Transverse colon (tissue), 4 donors: ENCODE data around the gene COG5. TPM values are rescaled to one million over a fixed set of nuclear protein-coding genes. Genes with fewer than 3 reads are reported as not detected.

ENCODE experiments used
- DNase-seq: peaks from one replicate; pipeline ENCODE4 v3.0.0-alpha.2; 2019
- H3K27ac ChIP-seq, 4 donors: fragments of 200-600 bp; sonication (generic); 2 replicates each; pipeline ENCODE4 v1.5.1; 2016 to 2018; ENCODE audit warnings: inconsistent platforms in 4 of 4
- H3K27me3 ChIP-seq: fragments of 200-600 bp; sonication (generic); 2 replicates; pipeline ENCODE4 v1.5.1; 2017; ENCODE audit warnings: inconsistent platforms
- H3K36me3 ChIP-seq, 4 donors: fragments of 200-600 bp; sonication (generic); 2 replicates each; pipeline ENCODE4 v1.5.1; 2017 to 2019; ENCODE audit warnings: inconsistent platforms in 4 of 4
- H3K4me1 ChIP-seq, 4 donors: fragments of 200-600 bp; sonication (generic); 2 replicates each; pipeline ENCODE4 v1.5.1; 2017 to 2020; ENCODE audit warnings: inconsistent platforms in 4 of 4
- H3K4me3 ChIP-seq, 4 donors: fragments of 200-600 bp; sonication (generic); 1 replicate in 1 of 4; 2 replicates in 3 of 4; pipeline versions ENCODE4 v1.5.1 to v1.6.1; 2017 to 2019; ENCODE audit warnings: inconsistent platforms in 4 of 4
- H3K9me3 ChIP-seq, 2 donors: fragments of 200-600 bp; sonication (generic); 2 replicates each; pipeline ENCODE4 v1.5.1; 2017 to 2019; ENCODE audit warnings: inconsistent platforms in 2 of 2
- EP300 ChIP-seq: sonication (generic); formaldehyde crosslinking; IDR thresholded peaks from one replicate; pipeline ENCODE4 v1.6.1; 2017; ENCODE audit warnings: antibody characterized with exemption, low read depth
- POLR2A ChIP-seq: fragments of 450-650 bp; IDR thresholded peaks from one replicate; pipeline ENCODE4 v1.6.1; 2016; ENCODE audit warnings: antibody characterized with exemption, mild to moderate bottlenecking, moderate library complexity
- POLR2AphosphoS5 ChIP-seq, 3 donors: sonication (generic); formaldehyde crosslinking; IDR thresholded peaks; one replicate each; pipeline ENCODE4 v1.6.1; 2016; ENCODE audit warnings: antibody characterized with exemption in 3 of 3
- WGBS, 2 donors: methylation state at CpG; one replicate each; pipeline ENCODE4 v1.1.5; 2018; ENCODE audit warnings: low coverage in 1 of 2; 5-methylcytosine and 5-hydroxymethylcytosine counted together
- in situ Hi-C, 4 donors: fragments of 200-750 bp; cut with MboI; loops; one replicate each; pipeline versions ENCODE4 v1.15.0 to v1.15.1; 2017; ENCODE audit warnings: low sequenced_read_pairs in 3 of 4, low pct_ligation_motif_present in 1 of 4, low pct_unique_long_range_greater_than_20kb in 1 of 4
- intact Hi-C: fragments of 100-400 bp; cut with DNase I; formaldehyde crosslinking; loops from one replicate; pipeline ENCODE4 v1.15.1; 2023; ENCODE audit warnings: low total_unique reads
- total RNA-seq, 4 donors: library from RNA; depleted of rRNA; stranded (reverse); fragments of >200 nt; gene quantifications; one replicate each; pipeline ENCODE4 v1.1.0, GENCODE V29; 2016
- TF ChIP-seq, protein P1 (sequence below), 5 experiments: fragments of 200-600 bp in 3 of 5; fragments of 450-650 bp in 2 of 5; sonication (generic) in 3 of 5; IDR thresholded peaks; 1 replicate in 2 of 5; 2 replicates in 3 of 5; pipeline ENCODE4 v1.5.1; 2016 to 2017; ENCODE audit warnings: antibody characterized with exemption in 5 of 5, inconsistent platforms in 3 of 5, mild to moderate bottlenecking in 2 of 5, moderate library complexity in 1 of 5

COG5 gene
- total RNA-seq, 4 donors from 2014 or later, result 15.7 to 48.2 (median 35.7) TPM

DNA sequence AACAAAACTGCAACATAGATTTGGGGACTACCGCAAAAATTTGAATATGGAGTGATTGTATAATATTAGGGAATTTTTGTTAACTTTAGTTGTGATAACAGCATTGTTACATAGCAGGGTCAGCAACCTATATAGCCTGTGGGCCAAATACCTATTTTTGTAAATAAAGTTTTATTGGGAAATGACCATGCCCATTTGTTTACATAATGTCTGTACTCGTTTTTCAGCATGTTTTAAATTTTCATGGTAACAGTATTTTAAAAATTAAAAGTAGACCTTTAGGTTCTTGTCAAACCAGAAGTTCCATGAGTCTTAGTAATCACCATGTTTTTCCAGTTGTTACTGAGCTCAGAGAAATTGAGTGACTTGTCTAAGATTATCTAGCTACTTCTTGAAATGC lies 21.0 kb upstream of the COG5 start:
- no peaks in the 10 kb centered on the region for H3K9me3 ChIP-seq
- intact Hi-C loops (no loop called here), in situ Hi-C loops (loop anchor here in 1 of 4 donors (25.0 kb wide), 2 partner anchors 278 to 397 kb away; no protein-coding TSS in a partner anchor)
- no peaks in the 10 kb centered on the region for H3K27me3 ChIP-seq
- peaks cover 0 to 7% (median 0%) of the 10 kb centered on the region in 4 donors for H3K36me3 ChIP-seq
- TF ChIP-seq, protein P1, sequence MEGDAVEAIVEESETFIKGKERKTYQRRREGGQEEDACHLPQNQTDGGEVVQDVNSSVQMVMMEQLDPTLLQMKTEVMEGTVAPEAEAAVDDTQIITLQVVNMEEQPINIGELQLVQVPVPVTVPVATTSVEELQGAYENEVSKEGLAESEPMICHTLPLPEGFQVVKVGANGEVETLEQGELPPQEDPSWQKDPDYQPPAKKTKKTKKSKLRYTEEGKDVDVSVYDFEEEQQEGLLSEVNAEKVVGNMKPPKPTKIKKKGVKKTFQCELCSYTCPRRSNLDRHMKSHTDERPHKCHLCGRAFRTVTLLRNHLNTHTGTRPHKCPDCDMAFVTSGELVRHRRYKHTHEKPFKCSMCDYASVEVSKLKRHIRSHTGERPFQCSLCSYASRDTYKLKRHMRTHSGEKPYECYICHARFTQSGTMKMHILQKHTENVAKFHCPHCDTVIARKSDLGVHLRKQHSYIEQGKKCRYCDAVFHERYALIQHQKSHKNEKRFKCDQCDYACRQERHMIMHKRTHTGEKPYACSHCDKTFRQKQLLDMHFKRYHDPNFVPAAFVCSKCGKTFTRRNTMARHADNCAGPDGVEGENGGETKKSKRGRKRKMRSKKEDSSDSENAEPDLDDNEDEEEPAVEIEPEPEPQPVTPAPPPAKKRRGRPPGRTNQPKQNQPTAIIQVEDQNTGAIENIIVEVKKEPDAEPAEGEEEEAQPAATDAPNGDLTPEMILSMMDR (IDR thresholded peaks at IDR 0.05), result no peak
- TF ChIP-seq POLR2AphosphoS5 (IDR thresholded peaks at IDR 0.05), result no peak
- no peak for TF ChIP-seq POLR2A
- TF ChIP-seq EP300, result no peak
- H3K4me1 ChIP-seq, result peaks cover 13 to 45% (median 20%) of the 10 kb centered on the region in 4 donors
- H3K4me3 ChIP-seq, result no peak overlapping the region
- no peak for DNase-seq
- H3K27ac ChIP-seq, result no peak overlapping the region
- WGBS, 2 donors, result 70 to 75% methylated on average over 2 of the region's 2 CpGs

DNA sequence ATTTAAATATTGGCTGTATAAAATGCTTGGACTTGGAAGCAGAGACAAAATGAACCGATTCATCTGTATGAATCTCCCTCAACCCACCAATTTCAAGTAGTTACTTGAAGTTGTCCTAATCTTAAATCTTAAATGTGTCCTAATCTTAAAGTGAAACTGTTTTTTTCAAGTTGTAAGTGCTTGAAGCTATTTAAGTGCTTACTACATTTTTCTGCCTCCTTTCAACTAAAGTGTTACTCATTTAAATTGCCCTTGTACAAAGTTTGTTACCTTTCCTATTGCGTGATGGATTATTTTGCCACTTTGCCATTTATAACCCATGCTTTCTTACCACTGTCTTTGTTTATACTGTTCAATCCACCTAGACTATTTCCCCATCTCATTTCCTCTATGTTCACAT lies 19.2 kb upstream of the COG5 start:
- H3K9me3 ChIP-seq, result no peaks in the 10 kb centered on the region
- in situ Hi-C loops (loop anchor here in 1 of 4 donors (25.0 kb wide), 2 partner anchors 279 to 396 kb away; no protein-coding TSS in a partner anchor), intact Hi-C loops (no loop called here)
- TF ChIP-seq EP300, result no peak
- TF ChIP-seq, protein P1 (IDR thresholded peaks at IDR 0.05), result no peak
- no peak for TF ChIP-seq POLR2A
- TF ChIP-seq POLR2AphosphoS5 (IDR thresholded peaks at IDR 0.05), result no peak
- no peak for DNase-seq
- peak overlapping the region in 3 of 4 donors; percentile 11 to 36 (median 20) for H3K27ac ChIP-seq
- H3K36me3 ChIP-seq, result peaks cover 0 to 7% (median 0%) of the 10 kb centered on the region in 4 donors
- H3K4me3 ChIP-seq, result no peak overlapping the region
- 48 to 55% methylated on average over 2 of the region's 2 CpGs for WGBS, 2 donors
- H3K27me3 ChIP-seq, result no peaks in the 10 kb centered on the region
- H3K4me1 ChIP-seq, result peaks cover 13 to 51% (median 20%) of the 10 kb centered on the region in 4 donors

DNA sequence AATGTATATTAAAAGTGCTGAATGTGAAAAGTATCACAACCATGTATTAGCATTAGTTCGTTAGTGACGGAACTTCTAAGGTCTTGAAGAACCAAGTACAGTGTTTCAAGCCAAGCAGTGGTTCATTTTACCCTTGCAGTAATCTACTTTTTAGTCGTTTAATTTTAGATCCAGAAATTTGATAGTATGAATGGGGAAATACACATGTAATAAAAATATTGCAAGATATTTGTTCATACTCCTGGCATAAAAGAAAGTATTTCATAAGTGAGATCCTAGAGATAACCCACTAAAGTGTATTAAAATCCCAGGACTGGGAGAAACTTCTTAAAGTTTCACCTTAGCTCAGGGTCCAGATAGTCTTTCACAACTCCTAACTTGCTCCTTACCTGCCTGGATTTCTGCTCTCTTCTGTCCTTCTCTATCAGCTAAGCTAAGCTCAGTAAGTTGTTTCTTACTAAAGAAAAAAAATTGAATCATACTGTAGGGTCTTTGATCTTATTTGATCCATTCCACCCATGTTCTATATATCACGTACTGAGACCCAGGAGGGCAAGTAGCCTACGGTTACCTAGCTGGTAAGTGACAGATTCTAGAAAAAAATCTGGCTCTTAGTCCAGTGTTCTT lies 17.8 kb upstream of the COG5 start:
- TF ChIP-seq, protein P1 (IDR thresholded peaks at IDR 0.05), result no peak
- TF ChIP-seq EP300 (no peak), POLR2AphosphoS5 (IDR thresholded peaks at IDR 0.05) (no peak), POLR2A (no peak)
- intact Hi-C loops (no loop called here), in situ Hi-C loops (loop anchor here in 1 of 4 donors (25.0 kb wide), 2 partner anchors 281 to 394 kb away; no protein-coding TSS in a partner anchor)
- H3K27ac ChIP-seq, result peak overlapping the region; percentile 95 to 97 (median 96)
- H3K27me3 ChIP-seq, result no peaks in the 10 kb centered on the region
- peaks cover 13 to 51% (median 20%) of the 10 kb centered on the region in 4 donors for H3K4me1 ChIP-seq
- no peaks in the 10 kb centered on the region for H3K36me3 ChIP-seq
- no peak for DNase-seq
- H3K4me3 ChIP-seq, result peak overlapping the region in 2 of 4 donors; percentile 69 to 86
- H3K9me3 ChIP-seq, result no peaks in the 10 kb centered on the region
- 37 to 54% methylated on average over 5 of the region's 5 CpGs for WGBS, 2 donors

DNA sequence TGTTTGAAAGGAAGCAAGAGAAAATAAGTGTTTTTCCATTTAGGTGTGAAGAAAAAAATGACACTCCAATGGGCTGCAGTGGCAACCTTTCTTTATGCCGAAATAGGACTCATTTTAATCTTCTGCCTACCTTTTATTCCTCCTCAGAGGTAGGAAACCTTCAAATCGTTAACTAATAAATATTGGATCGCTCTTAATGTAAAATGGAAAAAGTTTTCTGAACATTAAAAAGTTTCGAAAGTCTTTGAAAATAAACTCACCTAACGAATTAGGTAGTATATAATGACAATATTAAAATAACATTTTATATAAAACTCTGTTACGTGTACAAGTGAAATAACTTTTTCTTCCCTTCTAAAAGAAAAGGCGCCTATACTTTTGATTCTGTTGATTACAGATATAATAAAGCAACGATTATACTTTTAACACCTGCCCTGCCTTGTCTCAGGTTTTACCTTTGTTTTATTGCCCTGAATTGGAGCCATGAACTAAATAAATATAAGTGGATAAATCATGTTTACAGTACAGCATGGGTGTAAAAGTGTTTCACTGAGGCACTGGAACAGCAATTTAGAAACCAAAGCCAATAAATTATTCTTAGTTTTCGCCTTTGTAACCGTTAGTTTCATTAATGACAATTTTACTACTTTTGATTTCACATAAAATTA lies 17.1 kb upstream of the COG5 start:
- WGBS, 2 donors, result 26 to 28% methylated on average over 10 of the region's 10 CpGs
- in situ Hi-C loops, result loop anchor here in 1 of 4 donors (25.0 kb wide), 2 partner anchors 281 to 394 kb away; no protein-coding TSS in a partner anchor
- peaks cover 13 to 49% (median 20%) of the 10 kb centered on the region in 4 donors for H3K4me1 ChIP-seq
- TF ChIP-seq POLR2A (no peak), EP300 (no peak), POLR2AphosphoS5 (IDR thresholded peaks at IDR 0.05) (no peak)
- TF ChIP-seq, protein P1 (IDR thresholded peaks at IDR 0.05), result no peak
- no peaks in the 10 kb centered on the region for H3K9me3 ChIP-seq
- peak overlapping the region; percentile 95 to 97 (median 96) for H3K27ac ChIP-seq
- H3K36me3 ChIP-seq, result no peaks in the 10 kb centered on the region
- no peaks in the 10 kb centered on the region for H3K27me3 ChIP-seq
- H3K4me3 ChIP-seq, result peak overlapping the region; percentile 69 to 86 (median 79)
- no peak for DNase-seq
- intact Hi-C loops, result no loop called here
